Common myeloid progenitor, CD34-positive (primary cell): ENCODE data around the gene ZBTB17.
A peak's percentile ranks its signal among the peaks of the same experiment; 100 is the strongest.

Experiments
- CTCF ChIA-PET: fragments of 350-600 bp; sonication (Branson Sonifier 250); formaldehyde crosslinking; loops from one replicate; lab custom pipeline; 2021; ENCODE audit warnings: antibody characterized with exemption; lab: Charles Lee
- POLR2A ChIA-PET: fragments of 350-600 bp; sonication (Branson Sonifier 250); formaldehyde crosslinking; loops from one replicate; lab custom pipeline; 2021; ENCODE audit warnings: antibody characterized with exemption; lab: Charles Lee
- DNase-seq, 3 donors: peaks; one replicate each; pipeline versions ENCODE4 v3.0.0 to v3.0.0-alpha.2; 2013
- H3K27ac ChIP-seq, 2 experiments: 1 replicate in 1 of 2; 2 replicates in 1 of 2; pipeline ENCODE4 v1.7.0; 2013; ENCODE audit warnings: inconsistent platforms in 2 of 2, low read length in 2 of 2, mild to moderate bottlenecking in 2 of 2, low read depth in 1 of 2, moderate library complexity in 1 of 2; ENCODE audit not compliant: severe bottlenecking in 2 of 2, insufficient read depth in 1 of 2, poor library complexity in 1 of 2
- H3K27me3 ChIP-seq, 5 experiments: replicated peaks in 2 of 5; 1 replicate in 3 of 5; 2 replicates in 2 of 5; pipeline versions ENCODE4 v1.6.1 to v1.7.0; 2013; ENCODE audit warnings: low read length in 4 of 5, mild to moderate bottlenecking in 2 of 5, moderate library complexity in 2 of 5, inconsistent platforms in 1 of 5; ENCODE audit not compliant: insufficient read depth in 5 of 5, control insufficient read depth in 4 of 5
- H3K36me3 ChIP-seq, 4 experiments: 1 replicate in 2 of 4; 2 replicates in 2 of 4; pipeline versions ENCODE4 v1.6.1 to v1.7.0; 2013; ENCODE audit warnings: low read length in 3 of 4, control low read depth in 1 of 4, mild to moderate bottlenecking in 1 of 4; ENCODE audit not compliant: control insufficient read depth in 4 of 4, insufficient read depth in 4 of 4
- H3K4me1 ChIP-seq, 4 experiments: 1 replicate in 3 of 4; 2 replicates in 1 of 4; pipeline versions ENCODE4 v1.6.1 to v1.7.1; 2013; ENCODE audit warnings: low read length in 3 of 4, mild to moderate bottlenecking in 3 of 4, control low read depth in 1 of 4, inconsistent platforms in 1 of 4, moderate library complexity in 1 of 4; ENCODE audit not compliant: control insufficient read depth in 4 of 4, insufficient read depth in 4 of 4; ENCODE audit errors: control extremely low read depth in 1 of 4
- H3K4me3 ChIP-seq, 7 experiments: 1 replicate in 4 of 7; 2 replicates in 3 of 7; pipeline versions ENCODE4 v1.5.1 to v1.7.0; 2013; ENCODE audit warnings: mild to moderate bottlenecking in 7 of 7, low read length in 6 of 7, moderate library complexity in 6 of 7, inconsistent platforms in 2 of 7, low read depth in 2 of 7, control low read depth in 1 of 7; ENCODE audit not compliant: insufficient read depth in 4 of 7, control insufficient read depth in 1 of 7; ENCODE audit errors: extremely low read depth in 1 of 7
- H3K9me3 ChIP-seq, 5 experiments: 1 replicate in 4 of 5; 2 replicates in 1 of 5; pipeline versions ENCODE4 v1.6.1 to v1.7.1; 2013; ENCODE audit warnings: low read length in 4 of 5, mild to moderate bottlenecking in 2 of 5, inconsistent platforms in 1 of 5, low read depth in 1 of 5, moderate library complexity in 1 of 5; ENCODE audit not compliant: control insufficient read depth in 4 of 5, insufficient read depth in 2 of 5; ENCODE audit errors: control extremely low read depth in 1 of 5
- WGBS: methylation state at CpG from one replicate; pipeline ENCODE4 v1.1.5; 2013; ENCODE audit not compliant: insufficient coverage; 5-methylcytosine and 5-hydroxymethylcytosine counted together

Gene ZBTB17

DNA sequence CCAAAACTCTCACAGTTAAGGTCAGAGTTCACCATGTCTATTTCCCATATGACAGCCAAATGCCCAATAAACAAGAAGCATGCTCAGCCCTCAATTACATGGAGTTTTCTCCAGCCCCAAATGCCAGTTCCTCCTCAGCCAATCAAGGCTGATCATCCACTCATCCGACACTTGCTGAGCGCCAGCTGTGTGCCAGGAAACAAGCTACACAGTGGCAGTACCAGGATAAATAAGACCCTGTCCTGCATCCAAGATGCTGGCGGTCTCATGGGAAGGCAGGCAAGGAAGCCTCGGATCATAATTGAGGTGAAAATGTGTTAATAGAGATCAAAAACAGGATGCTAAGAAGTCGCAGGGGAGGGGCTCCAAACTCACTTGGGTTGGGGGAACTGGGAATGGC lies 7.7 kb downstream of the ZBTB17 start:
- peaks cover 0 to 4% (median 2%) of the 10 kb centered on the region in 5 experiments for H3K9me3 ChIP-seq
- peaks cover 10 to 41% (median 30%) of the 10 kb centered on the region in 4 experiments for H3K36me3 ChIP-seq
- ChIA-PET CTCF (no interaction called here), POLR2A (no interaction called here)
- no peak overlapping the region for H3K4me3 ChIP-seq
- 100% methylated on average over 3 of the region's 5 CpGs for WGBS
- no peak for DNase-seq
- H3K27me3 ChIP-seq, result no peaks in the 10 kb centered on the region
- H3K4me1 ChIP-seq, result peaks cover 5 to 20% (median 15%) of the 10 kb centered on the region in 4 experiments
- no peak overlapping the region for H3K27ac ChIP-seq

DNA sequence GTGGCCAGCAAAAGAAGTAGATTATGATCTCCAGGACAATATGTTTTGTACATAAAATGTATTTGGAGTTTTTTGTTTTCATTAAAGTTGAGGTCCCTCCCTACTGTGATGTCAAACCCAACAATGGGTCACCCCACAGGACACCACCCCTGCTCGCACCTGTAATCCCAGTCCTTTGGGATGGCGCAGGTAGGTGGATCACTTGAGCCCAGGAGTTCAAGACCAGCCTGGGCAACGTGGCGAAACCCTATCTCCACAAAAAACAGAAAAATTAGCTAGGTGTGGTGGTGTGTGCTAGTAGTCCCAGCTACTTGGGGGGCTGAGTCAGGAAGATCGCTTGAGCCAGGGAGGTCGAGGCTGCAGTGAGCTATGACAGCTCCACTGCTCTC lies 9.0 kb downstream of the ZBTB17 start:
- DNase-seq, result no peak
- H3K36me3 ChIP-seq, result peaks cover under 1 to 32% (median 19%) of the 10 kb centered on the region in 4 experiments
- no peak overlapping the region for H3K4me3 ChIP-seq
- ChIA-PET POLR2A (no interaction called here), CTCF (interaction anchor here (1.4 kb wide), 1 partner anchor 24 kb away, joined by 3 read pairs; no protein-coding TSS in a partner anchor)
- H3K27me3 ChIP-seq, result no peaks in the 10 kb centered on the region
- WGBS, result 92% methylated on average over 2 of the region's 6 CpGs
- H3K9me3 ChIP-seq, result peaks cover 0 to 4% (median 0%) of the 10 kb centered on the region in 5 experiments
- peaks cover 5 to 21% (median 17%) of the 10 kb centered on the region in 4 experiments for H3K4me1 ChIP-seq
- no peak overlapping the region for H3K27ac ChIP-seq

DNA sequence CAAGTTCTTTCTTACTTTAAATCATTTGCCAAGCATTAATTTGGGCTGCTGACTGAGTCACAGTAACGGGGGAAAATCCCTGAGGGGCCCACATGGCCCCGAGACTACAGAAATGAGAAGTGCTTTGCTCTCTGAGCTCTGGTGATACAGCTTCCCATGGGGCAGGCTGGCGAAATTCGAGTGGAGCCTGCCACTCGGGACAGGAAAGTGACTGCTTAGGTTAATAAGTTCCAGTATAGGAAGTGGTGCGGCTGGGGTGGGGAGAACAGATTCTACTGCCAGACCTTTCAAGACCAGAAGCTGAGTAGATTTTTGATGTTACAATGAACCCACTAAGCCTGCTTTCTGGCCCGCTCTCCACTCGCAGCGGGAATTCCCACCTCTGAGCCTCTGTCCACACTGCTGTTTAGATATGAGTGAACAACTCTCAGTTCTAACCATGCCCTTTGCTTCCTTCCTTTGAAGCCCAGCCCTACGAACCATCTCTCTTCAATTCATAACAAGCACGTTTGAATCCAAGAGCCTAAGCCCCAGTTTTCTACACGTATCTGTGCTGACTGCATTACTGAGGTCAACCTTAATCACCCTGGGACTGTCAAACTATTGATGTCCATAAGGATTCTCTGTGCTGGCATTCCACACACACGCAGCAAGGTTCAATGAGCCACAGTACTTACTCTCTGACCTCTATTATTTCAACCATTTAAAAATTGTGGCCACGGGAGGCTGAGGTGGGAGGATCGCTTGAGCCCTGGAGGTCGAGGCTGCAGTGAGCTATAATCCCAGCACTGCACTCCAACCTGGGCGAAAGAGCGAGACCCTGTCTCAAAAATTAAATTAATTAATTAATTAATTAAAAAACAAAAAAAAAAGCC lies 9.6 kb downstream of the ZBTB17 start:
- Histone ChIP-seq H3K27ac (peak overlapping the region; percentile 19 to 63), H3K4me3 (peak overlapping the region in 3 of 7 experiments; percentile 20 to 54 (median 23)), H3K36me3 (peaks cover 0 to 27% (median 18%) of the 10 kb centered on the region in 4 experiments), H3K9me3 (peaks cover 0 to 4% (median 0%) of the 10 kb centered on the region in 5 experiments), H3K27me3 (no peaks in the 10 kb centered on the region), H3K4me1 (peaks cover 5 to 21% (median 17%) of the 10 kb centered on the region in 4 experiments)
- peak; percentile 67 to 91 (median 89) for DNase-seq
- WGBS, result 16% methylated on average over 8 of the region's 18 CpGs
- CTCF ChIA-PET, result interaction anchor here (0.8 to 1.4 kb wide), 3 partner anchors 10 to 23 kb away, joined by 3 read pairs; no protein-coding TSS in a partner anchor
- POLR2A ChIA-PET, result interaction anchor here (0.6 kb wide), 1 partner anchor 547 kb away, joined by 3 read pairs; no protein-coding TSS in a partner anchor

DNA sequence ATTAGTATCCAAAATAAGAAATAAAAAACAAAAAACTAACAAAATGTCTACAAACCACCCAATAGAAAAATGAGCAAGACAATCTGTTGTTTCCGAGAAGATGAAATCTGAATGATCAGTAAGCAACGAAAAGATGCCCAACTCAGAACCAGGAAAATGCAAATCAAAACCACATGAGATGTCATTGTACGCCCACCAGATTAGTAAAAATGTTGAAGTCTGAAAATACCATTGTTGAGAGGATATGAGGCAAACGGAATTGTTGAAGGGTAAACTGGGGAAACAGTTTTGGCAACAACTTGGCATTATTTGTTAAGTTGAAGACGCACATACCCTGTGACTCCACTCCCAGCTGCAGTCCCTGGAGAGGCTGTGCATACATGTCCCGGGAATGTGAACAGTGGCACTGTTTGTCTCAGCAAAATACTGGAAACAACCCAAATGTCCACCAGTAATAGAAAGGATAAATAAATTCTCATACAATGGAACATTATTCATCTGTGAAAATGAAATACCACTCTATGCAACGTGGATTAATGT lies 10.6 kb downstream of the ZBTB17 start:
- Histone ChIP-seq H3K4me1 (peaks cover 5 to 21% (median 17%) of the 10 kb centered on the region in 4 experiments), H3K4me3 (no peak overlapping the region), H3K27me3 (no peaks in the 10 kb centered on the region), H3K36me3 (peaks cover 0 to 24% (median 17%) of the 10 kb centered on the region in 4 experiments), H3K27ac (peak overlapping the region in 1 of 2 experiments; percentile 63), H3K9me3 (peaks cover 0 to 4% (median 0%) of the 10 kb centered on the region in 5 experiments)
- ChIA-PET POLR2A (no interaction called here), CTCF (interaction anchor here (1.1 kb wide), 1 partner anchor 13 kb away, joined by 3 read pairs; no protein-coding TSS in a partner anchor)
- DNase-seq, result no peak
- 98% methylated on average over 4 of the region's 7 CpGs for WGBS

DNA sequence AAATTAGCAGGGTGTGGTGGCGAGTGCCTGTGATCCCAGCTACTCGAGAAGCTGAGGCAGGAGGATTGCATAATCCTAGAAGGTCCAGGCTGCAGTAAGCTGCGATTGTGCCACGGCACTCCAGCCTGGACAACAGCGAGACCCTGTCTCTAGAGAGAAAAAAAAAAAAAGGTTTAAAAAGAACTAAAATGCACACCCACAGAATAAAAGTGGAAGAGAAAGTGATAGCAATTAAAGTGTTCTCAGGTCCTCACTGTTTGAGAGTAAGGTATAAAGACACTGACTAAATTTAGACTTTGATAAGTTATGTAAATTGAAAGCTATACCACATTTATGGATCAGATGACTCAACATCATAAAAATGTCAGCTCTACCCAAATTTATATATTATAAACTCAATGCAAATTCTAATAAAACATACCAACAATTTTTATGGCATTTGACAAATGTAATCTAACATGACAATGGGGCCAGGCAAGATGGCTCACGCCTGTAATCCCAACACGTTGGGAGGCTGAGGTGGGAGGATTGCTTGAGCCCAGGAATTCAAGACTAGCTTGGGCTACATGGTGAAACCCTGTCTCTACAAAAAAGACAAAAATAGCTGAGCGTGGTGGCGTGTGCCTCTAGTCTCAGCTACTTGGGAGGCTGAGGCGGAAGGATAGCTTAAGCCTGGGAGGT lies 11.8 kb downstream of the ZBTB17 start:
- DNase-seq, result no peak
- POLR2A ChIA-PET, result interaction anchor here (0.7 kb wide), 1 partner anchor 41 kb away, joined by 4 read pairs; no protein-coding TSS in a partner anchor
- H3K36me3 ChIP-seq, result peaks cover 0 to 14% (median 10%) of the 10 kb centered on the region in 4 experiments
- 100% methylated on average over 4 of the region's 10 CpGs for WGBS
- peaks cover 5 to 29% (median 18%) of the 10 kb centered on the region in 4 experiments for H3K4me1 ChIP-seq
- H3K27me3 ChIP-seq, result no peaks in the 10 kb centered on the region
- CTCF ChIA-PET, result interaction anchor here (1.0 to 3.1 kb wide), 4 partner anchors 11 to 149 kb away, joined by 3 to 9 read pairs (median 6); partner anchors contain the start of gene ZBTB17
- no peak overlapping the region for H3K4me3 ChIP-seq
- H3K27ac ChIP-seq, result no peak overlapping the region
- H3K9me3 ChIP-seq, result no peaks in the 10 kb centered on the region

DNA sequence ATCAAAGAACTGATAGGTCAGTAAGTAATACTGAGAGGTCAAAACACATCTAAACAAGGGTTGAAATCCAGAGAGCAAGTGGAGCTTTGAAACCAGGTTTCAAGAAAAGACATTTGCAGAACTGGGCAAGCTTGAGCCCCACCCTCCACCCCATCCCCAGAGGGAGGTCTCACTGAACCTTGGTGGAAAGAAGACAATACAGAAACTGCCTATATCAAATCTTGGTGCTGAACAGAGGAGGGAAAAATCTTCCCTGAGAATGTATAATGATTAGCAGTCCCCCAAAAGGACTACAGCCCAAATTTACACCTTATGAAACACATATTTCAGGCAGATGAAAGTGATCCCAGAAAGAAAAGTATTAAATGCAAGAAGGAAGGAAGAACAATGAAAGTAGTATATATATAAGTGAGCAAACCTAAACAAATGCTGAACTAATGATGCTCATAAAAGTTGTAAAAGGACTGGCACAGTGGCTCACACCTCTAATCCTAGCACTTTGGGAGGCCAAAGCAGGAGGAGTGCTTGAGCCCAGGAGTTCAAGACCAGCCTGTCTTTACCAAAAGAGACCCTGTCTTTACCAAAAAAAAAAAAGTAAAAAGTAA lies 12.4 kb downstream of the ZBTB17 start:
- H3K27ac ChIP-seq, result no peak overlapping the region
- ChIA-PET POLR2A (interaction anchor here (0.7 kb wide), 1 partner anchor 41 kb away, joined by 4 read pairs; no protein-coding TSS in a partner anchor), CTCF (interaction anchor here (1.0 to 3.1 kb wide), 3 partner anchors 12 to 148 kb away, joined by 4 to 9 read pairs (median 7); partner anchors contain the start of gene ZBTB17)
- H3K4me3 ChIP-seq, result no peak overlapping the region
- no peak for DNase-seq
- no peaks in the 10 kb centered on the region for H3K9me3 ChIP-seq
- H3K27me3 ChIP-seq, result no peaks in the 10 kb centered on the region
- H3K36me3 ChIP-seq, result peaks cover 0 to 8% (median 6%) of the 10 kb centered on the region in 4 experiments
- peaks cover 5 to 33% (median 21%) of the 10 kb centered on the region in 4 experiments for H3K4me1 ChIP-seq
